Peyer's patch (tissue), 4 donors: Measurements from ENCODE around the gene OPCML.

ENCODE experiments used
- POLR2A ChIP-seq, 2 donors: fragments of 450-650 bp; IDR thresholded peaks; one replicate each; pipeline ENCODE4 v1.5.1; 2017; ENCODE audit warnings: antibody characterized with exemption in 2 of 2, mild to moderate bottlenecking in 2 of 2, moderate library complexity in 2 of 2
- TF ChIP-seq, protein P1 (sequence below), 6 experiments: fragments of 450-650 bp in 4 of 6; fragments of 200-600 bp in 2 of 6; sonication (generic) in 1 of 6; IDR thresholded peaks; one replicate each; pipeline ENCODE4 v1.5.1; 2017 to 2019; ENCODE audit warnings: antibody characterized with exemption in 6 of 6, mild to moderate bottlenecking in 3 of 6, moderate library complexity in 1 of 6

DNA sequence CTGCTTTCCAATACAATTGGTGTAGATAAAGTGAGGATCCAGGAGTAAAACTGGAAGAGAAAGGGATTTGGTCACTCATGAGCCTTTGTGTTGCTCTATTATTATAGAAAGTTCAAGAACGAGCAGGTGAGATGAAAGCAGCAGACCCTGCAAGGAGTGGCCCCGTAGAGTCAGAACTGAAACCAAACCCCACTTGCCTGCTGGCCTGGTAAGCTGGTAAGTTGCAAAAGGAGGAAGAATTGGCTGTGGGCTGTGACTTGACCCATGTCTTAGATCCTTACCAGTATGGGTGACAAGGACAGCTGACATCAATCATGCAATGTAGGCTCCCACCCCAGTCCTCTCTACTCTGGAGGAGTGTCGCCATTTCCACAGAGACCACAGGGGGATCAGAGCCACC lies 201.3 kb downstream of the OPCML start:
- TF ChIP-seq POLR2A (IDR thresholded peaks at IDR 0.05), result no peak
- TF ChIP-seq, protein P1, sequence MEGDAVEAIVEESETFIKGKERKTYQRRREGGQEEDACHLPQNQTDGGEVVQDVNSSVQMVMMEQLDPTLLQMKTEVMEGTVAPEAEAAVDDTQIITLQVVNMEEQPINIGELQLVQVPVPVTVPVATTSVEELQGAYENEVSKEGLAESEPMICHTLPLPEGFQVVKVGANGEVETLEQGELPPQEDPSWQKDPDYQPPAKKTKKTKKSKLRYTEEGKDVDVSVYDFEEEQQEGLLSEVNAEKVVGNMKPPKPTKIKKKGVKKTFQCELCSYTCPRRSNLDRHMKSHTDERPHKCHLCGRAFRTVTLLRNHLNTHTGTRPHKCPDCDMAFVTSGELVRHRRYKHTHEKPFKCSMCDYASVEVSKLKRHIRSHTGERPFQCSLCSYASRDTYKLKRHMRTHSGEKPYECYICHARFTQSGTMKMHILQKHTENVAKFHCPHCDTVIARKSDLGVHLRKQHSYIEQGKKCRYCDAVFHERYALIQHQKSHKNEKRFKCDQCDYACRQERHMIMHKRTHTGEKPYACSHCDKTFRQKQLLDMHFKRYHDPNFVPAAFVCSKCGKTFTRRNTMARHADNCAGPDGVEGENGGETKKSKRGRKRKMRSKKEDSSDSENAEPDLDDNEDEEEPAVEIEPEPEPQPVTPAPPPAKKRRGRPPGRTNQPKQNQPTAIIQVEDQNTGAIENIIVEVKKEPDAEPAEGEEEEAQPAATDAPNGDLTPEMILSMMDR (IDR thresholded peaks at IDR 0.05), result no peak
